ENCODE data around the gene GREB1L. TPM values are rescaled to one million over a fixed set of nuclear protein-coding genes. Genes with fewer than 3 reads are reported as not detected.

Gene GREB1L
- total and polyA plus RNA-seq, 2 experiments from 2014 or later = 1.9 to 3.0 TPM

DNA sequence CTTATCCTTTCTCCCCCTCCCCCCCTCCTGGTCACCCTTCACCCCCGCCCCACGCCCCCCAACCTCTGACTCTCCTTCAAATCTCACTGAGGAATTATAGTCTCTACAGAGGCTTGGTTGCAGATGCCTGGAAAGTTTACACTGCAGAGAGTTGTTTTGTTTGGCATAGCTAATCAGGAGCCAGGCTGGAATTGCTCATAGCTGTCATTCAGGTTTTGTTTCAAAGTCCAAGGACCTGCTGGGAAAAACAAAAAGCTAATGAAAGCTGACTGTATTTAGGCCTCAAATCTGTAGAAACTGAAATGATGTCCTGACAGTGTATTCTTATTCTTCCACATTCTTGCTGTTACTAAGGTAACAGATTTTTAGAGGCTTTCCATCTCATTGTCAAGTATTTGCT lies 22.6 kb downstream of the GREB1L start:
- Histone ChIP-seq H3K27ac (no peak overlapping the region), H3K36me3 (ENCODE audit: low read depth) (no peaks in the 10 kb centered on the region), H3K4me1 (ENCODE audit: insufficient read depth) (no peaks in the 10 kb centered on the region), H3K4me2 (ENCODE audit: unreplicated experiment) (no peak overlapping the region), H3K9ac (no peak overlapping the region), H3K79me2 (ENCODE audit: insufficient read depth) (no peaks in the 10 kb centered on the region), H4K20me1 (ENCODE audit: insufficient read depth) (no peaks in the 10 kb centered on the region), H3K4me3 (no peak overlapping the region), H3F3A (ENCODE audit: insufficient read depth) (no peaks in the 10 kb centered on the region), H3K9me3 (ENCODE audit: low read depth) (no peaks in the 10 kb centered on the region), H3K9me2 (ENCODE audit: insufficient read depth) (no peaks in the 10 kb centered on the region), H2AFZ (no peak overlapping the region), H3K27me3 (replicated peaks; ENCODE audit: insufficient read depth) (no peaks in the 10 kb centered on the region)
- WGBS, 2 experiments (ENCODE audit: low coverage in 1 of 2, low lambda C conversion rate in 2 of 2, missing lambda C conversion rate in 2 of 2) = 70% methylated on average over 2 of the region's 2 CpGs; no CpG with 5 or more reads in 1 of the 2 experiments
- in situ Hi-C loops (cut with MboI) = no loop called here
- peak; percentile 15 for DNase-seq
- TF ChIP-seq EZH2phosphoT487 (IDR thresholded peaks at IDR 0.05; ENCODE audit: insufficient read depth, low read depth) = no peak

DNA sequence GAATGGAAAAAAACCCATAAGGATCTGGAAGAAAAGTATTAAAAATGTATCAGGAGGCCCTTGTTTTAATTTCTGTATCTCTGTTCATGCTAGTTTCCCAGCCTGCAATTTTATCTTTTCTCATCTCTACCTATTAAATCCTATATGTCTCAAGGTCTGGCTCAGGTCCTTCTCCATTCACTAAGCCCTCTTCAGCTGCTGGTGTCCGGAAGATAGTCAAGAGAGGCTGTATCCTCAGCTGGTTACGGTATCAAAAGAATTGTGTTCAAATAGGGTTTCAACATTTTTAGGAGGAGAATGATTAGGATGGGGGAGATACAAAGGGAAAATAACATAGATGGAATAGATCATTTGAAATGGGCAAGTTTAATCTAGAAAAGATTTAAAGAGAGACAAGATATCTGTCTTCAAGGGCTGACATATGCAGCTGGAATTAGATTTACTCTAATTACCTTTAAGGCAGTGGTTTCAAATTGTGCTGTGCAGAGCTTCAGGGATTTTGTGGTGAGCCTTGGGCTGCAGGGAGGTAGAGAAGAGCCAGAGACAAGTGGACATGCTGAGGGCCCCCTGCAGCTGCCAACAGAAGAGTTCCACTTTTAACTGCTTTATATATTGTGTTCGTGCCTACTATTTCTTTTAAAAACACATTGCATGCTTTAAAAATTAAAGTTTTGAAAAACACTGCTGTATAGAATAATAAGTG lies 24.1 kb downstream of the GREB1L start:
- Histone ChIP-seq H3K9ac (no peak overlapping the region), H4K20me1 (ENCODE audit: insufficient read depth) (no peaks in the 10 kb centered on the region), H3K79me2 (ENCODE audit: insufficient read depth) (no peaks in the 10 kb centered on the region), H3K4me1 (ENCODE audit: insufficient read depth) (no peaks in the 10 kb centered on the region), H3K36me3 (ENCODE audit: low read depth) (no peaks in the 10 kb centered on the region), H3K4me2 (ENCODE audit: unreplicated experiment) (no peak overlapping the region), H3K9me3 (ENCODE audit: low read depth) (no peaks in the 10 kb centered on the region), H2AFZ (no peak overlapping the region), H3K27ac (no peak overlapping the region), H3K27me3 (replicated peaks; ENCODE audit: insufficient read depth) (no peaks in the 10 kb centered on the region), H3K9me2 (ENCODE audit: insufficient read depth) (no peaks in the 10 kb centered on the region), H3F3A (ENCODE audit: insufficient read depth) (no peaks in the 10 kb centered on the region), H3K4me3 (no peak overlapping the region)
- in situ Hi-C loops (cut with MboI) = no loop called here
- WGBS, 2 experiments (ENCODE audit: low coverage in 1 of 2, low lambda C conversion rate in 2 of 2, missing lambda C conversion rate in 2 of 2) = 92 to 94% methylated on average over 3 of the region's 3 CpGs
- no peak for TF ChIP-seq EZH2 (IDR thresholded peaks at IDR 0.05; ENCODE audit: insufficient read depth, poor library complexity, severe bottlenecking)
- TF ChIP-seq EZH2phosphoT487 (IDR thresholded peaks at IDR 0.05; ENCODE audit: insufficient read depth, low read depth) = no peak
- DNase-seq = no peak

DNA sequence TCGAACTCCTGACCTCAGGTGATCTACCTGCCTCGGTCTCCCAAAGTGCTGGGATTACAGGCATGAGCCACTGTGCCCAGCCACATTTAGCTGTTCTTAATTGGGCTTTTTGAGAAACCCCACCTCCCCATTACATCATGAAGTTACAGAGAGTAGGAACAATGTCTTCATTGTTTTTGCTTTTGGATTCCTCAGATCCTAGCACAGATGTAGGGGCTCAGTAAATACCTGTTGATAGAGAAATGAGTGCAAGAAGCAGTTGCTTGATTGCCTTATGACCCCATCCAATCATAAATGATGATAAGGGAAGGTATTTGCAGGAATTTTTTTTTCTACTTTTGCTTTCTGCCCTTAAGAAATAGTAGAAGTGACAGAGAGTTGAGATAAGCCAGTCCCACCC lies 25.4 kb downstream of the GREB1L start:
- H3K4me1 ChIP-seq (ENCODE audit: insufficient read depth) = no peaks in the 10 kb centered on the region
- H3K79me2 ChIP-seq (ENCODE audit: insufficient read depth) = no peaks in the 10 kb centered on the region
- H4K20me1 ChIP-seq (ENCODE audit: insufficient read depth) = no peaks in the 10 kb centered on the region
- WGBS, 2 experiments (ENCODE audit: low coverage in 1 of 2, low lambda C conversion rate in 2 of 2, missing lambda C conversion rate in 2 of 2) = 84 to 91% methylated on average over 2 of the region's 2 CpGs
- TF ChIP-seq EZH2 (IDR thresholded peaks at IDR 0.05; ENCODE audit: insufficient read depth, poor library complexity, severe bottlenecking) = no peak
- no peak overlapping the region for H2AFZ ChIP-seq
- H3K4me2 ChIP-seq (ENCODE audit: unreplicated experiment) = no peak overlapping the region
- H3K9me3 ChIP-seq (ENCODE audit: low read depth) = no peaks in the 10 kb centered on the region
- no peaks in the 10 kb centered on the region for H3K36me3 ChIP-seq (ENCODE audit: low read depth)
- no peak for DNase-seq
- in situ Hi-C loops (cut with MboI) = no loop called here
- no peak overlapping the region for H3K4me3 ChIP-seq
- no peak overlapping the region for H3K9ac ChIP-seq
- H3K27ac ChIP-seq = no peak overlapping the region
- no peaks in the 10 kb centered on the region for H3F3A ChIP-seq (ENCODE audit: insufficient read depth)
- H3K9me2 ChIP-seq (ENCODE audit: insufficient read depth) = no peaks in the 10 kb centered on the region
- H3K27me3 ChIP-seq (replicated peaks; ENCODE audit: insufficient read depth) = no peaks in the 10 kb centered on the region

DNA sequence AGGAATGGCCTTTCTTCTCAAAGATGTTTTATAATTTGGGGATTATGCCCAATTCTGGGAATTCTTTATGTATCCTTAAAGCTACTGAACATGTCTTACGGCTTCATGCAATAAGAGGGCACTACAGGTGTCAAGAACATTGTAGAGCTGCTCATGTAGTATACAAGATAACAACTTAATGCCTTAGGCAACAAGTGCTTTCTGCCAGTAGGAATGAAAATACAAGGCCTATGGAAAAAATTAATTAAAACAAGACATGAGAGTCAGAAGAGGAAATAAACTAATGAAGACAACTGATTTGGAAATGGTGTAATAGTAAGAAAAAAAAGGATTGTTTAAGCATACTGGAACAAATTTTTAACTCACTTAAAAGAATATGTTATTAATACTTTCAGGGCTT lies 27.3 kb downstream of the GREB1L start:
- no peak for DNase-seq
- Histone ChIP-seq H3K9me2 (ENCODE audit: insufficient read depth) (no peaks in the 10 kb centered on the region), H3K36me3 (ENCODE audit: low read depth) (no peaks in the 10 kb centered on the region), H3K4me1 (ENCODE audit: insufficient read depth) (no peaks in the 10 kb centered on the region), H3K79me2 (ENCODE audit: insufficient read depth) (no peaks in the 10 kb centered on the region), H3K27ac (no peak overlapping the region), H3K9me3 (ENCODE audit: low read depth) (no peaks in the 10 kb centered on the region), H3K27me3 (replicated peaks; ENCODE audit: insufficient read depth) (no peaks in the 10 kb centered on the region), H3F3A (ENCODE audit: insufficient read depth) (no peaks in the 10 kb centered on the region), H2AFZ (no peak overlapping the region), H4K20me1 (ENCODE audit: insufficient read depth) (no peaks in the 10 kb centered on the region), H3K9ac (no peak overlapping the region), H3K4me2 (ENCODE audit: unreplicated experiment) (no peak overlapping the region), H3K4me3 (no peak overlapping the region)
- in situ Hi-C loops (cut with MboI) = no loop called here
- no peak for TF ChIP-seq EZH2 (IDR thresholded peaks at IDR 0.05; ENCODE audit: insufficient read depth, poor library complexity, severe bottlenecking)
- no peak for TF ChIP-seq EZH2phosphoT487 (IDR thresholded peaks at IDR 0.05; ENCODE audit: insufficient read depth, low read depth)
- 0% methylated on average over 1 of the region's 1 CpG for WGBS, 2 experiments (ENCODE audit: low coverage in 1 of 2, low lambda C conversion rate in 2 of 2, missing lambda C conversion rate in 2 of 2)

DNA sequence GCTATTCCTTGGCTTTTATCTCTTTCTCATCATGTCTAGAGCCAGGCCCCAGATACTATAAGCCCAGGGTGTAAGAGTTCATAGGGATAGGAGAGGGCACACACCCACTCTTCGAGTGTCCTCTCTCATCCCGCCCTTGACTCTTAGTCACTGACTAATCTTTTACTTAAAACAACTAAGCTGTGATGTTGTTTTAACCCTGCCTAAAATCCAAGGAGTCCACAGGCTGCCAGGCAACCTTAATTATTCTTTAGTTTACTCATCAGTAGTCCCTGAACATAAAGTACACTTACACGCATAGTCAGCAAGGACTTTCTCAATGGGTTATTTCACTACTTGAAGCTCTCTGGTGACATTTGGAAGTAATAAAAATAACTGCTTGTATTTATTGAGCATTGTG lies 28.4 kb downstream of the GREB1L start:
- H3K4me3 ChIP-seq = no peak overlapping the region
- no peaks in the 10 kb centered on the region for H3K27me3 ChIP-seq (replicated peaks; ENCODE audit: insufficient read depth)
- H3K4me2 ChIP-seq (ENCODE audit: unreplicated experiment) = no peak overlapping the region
- H3K9me3 ChIP-seq (ENCODE audit: low read depth) = no peaks in the 10 kb centered on the region
- 87 to 89% methylated on average over 3 of the region's 3 CpGs for WGBS, 2 experiments (ENCODE audit: low coverage in 1 of 2, low lambda C conversion rate in 2 of 2, missing lambda C conversion rate in 2 of 2)
- H3F3A ChIP-seq (ENCODE audit: insufficient read depth) = no peaks in the 10 kb centered on the region
- H3K9ac ChIP-seq = no peak overlapping the region
- H3K4me1 ChIP-seq (ENCODE audit: insufficient read depth) = no peaks in the 10 kb centered on the region
- H3K9me2 ChIP-seq (ENCODE audit: insufficient read depth) = no peaks in the 10 kb centered on the region
- no peaks in the 10 kb centered on the region for H3K79me2 ChIP-seq (ENCODE audit: insufficient read depth)
- TF ChIP-seq EZH2 (IDR thresholded peaks at IDR 0.05; ENCODE audit: insufficient read depth, poor library complexity, severe bottlenecking) (no peak), EZH2phosphoT487 (IDR thresholded peaks at IDR 0.05; ENCODE audit: insufficient read depth, low read depth) (no peak)
- in situ Hi-C loops (cut with MboI) = no loop called here
- DNase-seq = peak; percentile 60
- no peaks in the 10 kb centered on the region for H3K36me3 ChIP-seq (ENCODE audit: low read depth)
- no peak overlapping the region for H3K27ac ChIP-seq
- no peak overlapping the region for H2AFZ ChIP-seq
- H4K20me1 ChIP-seq (ENCODE audit: insufficient read depth) = no peaks in the 10 kb centered on the region

Measured in GM23248 (cell line).